HG03565 (cell line): ENCODE results near the gene WDR48.
A peak's percentile ranks its signal among the peaks of the same experiment; 100 is the strongest.

ENCODE experiments used
- ATAC-seq: cut with Tn5 transposase; IDR thresholded peaks from one replicate; pipeline ENCODE4 v1.9.1; 2021; ENCODE audit warnings: mild to moderate bottlenecking, moderate library complexity; ENCODE audit not compliant: unreplicated experiment

The WDR48 gene

GRCh38 chr3:39063143-39063542 is 11.3 kb downstream of the WDR48 start:
- ATAC-seq, result no peak

- no peak for ATAC-seq
Measured at GRCh38 chr3:39064646-39065045, 12.8 kb downstream of the WDR48 start.

GRCh38 chr3:39065197-39065596 is 13.4 kb downstream of the WDR48 start:
- peak; percentile 98 for ATAC-seq

- no peak for ATAC-seq
Measured at GRCh38 chr3:39067286-39067685, 15.5 kb downstream of the WDR48 start.

- ATAC-seq, result no peak
Measured at GRCh38 chr3:39068556-39068955, 16.7 kb downstream of the WDR48 start.

- ATAC-seq, result no peak
Measured at GRCh38 chr3:39075910-39076309, 24.1 kb downstream of the WDR48 start.

- ATAC-seq, result no peak
Measured at GRCh38 chr3:39079530-39079929, 27.7 kb downstream of the WDR48 start.

- ATAC-seq, result no peak
Measured at GRCh38 chr3:39080026-39080425, 28.2 kb downstream of the WDR48 start.

- ATAC-seq, result no peak
Measured at GRCh38 chr3:39082666-39083313, 31.0 kb downstream of the WDR48 start.

- ATAC-seq, result peak; percentile 53
Measured at GRCh38 chr3:39086144-39086543, 34.3 kb downstream of the WDR48 start.

GRCh38 chr3:39088456-39088855 is 36.6 kb downstream of the WDR48 start:
- no peak for ATAC-seq

GRCh38 chr3:39088889-39089288 is 37.1 kb downstream of the WDR48 start:
- ATAC-seq, result no peak

GRCh38 chr3:39090922-39091321 is 39.1 kb downstream of the WDR48 start:
- no peak for ATAC-seq

- no peak for ATAC-seq
Measured at GRCh38 chr3:39094851-39095677, 43.2 kb downstream of the WDR48 start.

- ATAC-seq, result no peak
Measured at GRCh38 chr3:39095778-39096177, 44.0 kb downstream of the WDR48 start.

GRCh38 chr3:39096775-39097174 is 45.0 kb downstream of the WDR48 start:
- no peak for ATAC-seq

- no peak for ATAC-seq
Measured at GRCh38 chr3:39097716-39098472, 46.1 kb downstream of the WDR48 start.

GRCh38 chr3:39098473-39099000 is 46.7 kb downstream of the WDR48 start:
- ATAC-seq, result no peak

GRCh38 chr3:39099242-39099641 is 47.4 kb downstream of the WDR48 start:
- ATAC-seq, result no peak

- no peak for ATAC-seq
Measured at GRCh38 chr3:39099738-39100499, 48.1 kb downstream of the WDR48 start.

- ATAC-seq, result no peak
Measured at GRCh38 chr3:39100500-39100886, 48.7 kb downstream of the WDR48 start.
